SK-N-SH (cell line): ENCODE data around the gene THSD4. TPM values are rescaled to one million over a fixed set of nuclear protein-coding genes. Genes with fewer than 3 reads are reported as not detected.
A peak's percentile ranks its signal among the peaks of the same experiment; 100 is the strongest.

ENCODE experiments used
- CTCF ChIA-PET: fragments of 300-600, 350-600 bp; formaldehyde crosslinking; extraction: SDS; loops from one replicate; lab custom pipeline; 2021; lab: Yijun Ruan, JAX
- POLR2A ChIA-PET: fragments of 350-600 bp; sonication (Branson Sonifier 250); formaldehyde crosslinking; extraction: SDS; loops from one replicate; lab custom pipeline; 2020; ENCODE audit warnings: antibody characterized with exemption, inconsistent platforms; lab: Yijun Ruan, JAX
- DNase-seq: peaks from one replicate; pipeline ENCODE4 v3.0.0; 2012
- H2AFZ ChIP-seq: fragments of 200-600 bp; sonication (generic); 2 replicates; pipeline ENCODE4 v1.8.1; 2016; ENCODE audit warnings: antibody characterized with exemption, mild to moderate bottlenecking, low read depth
- H3F3A ChIP-seq: fragments of 200-600 bp; sonication (generic); replicated peaks from 2 replicates; pipeline ENCODE3; 2016; ENCODE audit warnings: antibody characterized with exemption, mild to moderate bottlenecking; ENCODE audit not compliant: insufficient read depth
- H3K27ac ChIP-seq, 2 experiments: fragments of 200-500 bp in 1 of 2; fragments of 200-600 bp in 1 of 2; sonication (Bioruptor generic) in 1 of 2; sonication (generic), shearing (Covaris generic) in 1 of 2; 2 replicates each; pipeline versions ENCODE4 v1.5.1 to v1.6.1; 2014 to 2016; ENCODE audit warnings: low read depth in 2 of 2, inconsistent platforms in 1 of 2, low read length in 1 of 2, mild to moderate bottlenecking in 1 of 2, mixed read lengths in 1 of 2
- H3K27me3 ChIP-seq: fragments of 200-600 bp; sonication (generic), shearing (Covaris generic); 2 replicates; pipeline ENCODE4 v1.6.1; 2016; ENCODE audit warnings: mixed run types; ENCODE audit not compliant: insufficient read depth
- H3K36me3 ChIP-seq, 2 experiments: fragments of 200-500 bp in 1 of 2; fragments of 200-600 bp in 1 of 2; sonication (Bioruptor generic) in 1 of 2; sonication (generic) in 1 of 2; replicated peaks in 1 of 2; 2 replicates each; pipeline versions ENCODE3 to v1.5.1; 2014 to 2016; ENCODE audit warnings: low read length in 1 of 2, mild to moderate bottlenecking in 1 of 2; ENCODE audit not compliant: insufficient read depth in 2 of 2, control insufficient read depth in 1 of 2
- H3K4me1 ChIP-seq, 2 experiments: fragments of 200-500 bp in 1 of 2; fragments of 200-600 bp in 1 of 2; sonication (Bioruptor generic) in 1 of 2; sonication (generic), shearing (Covaris generic) in 1 of 2; 2 replicates each; pipeline versions ENCODE4 v1.5.1 to v1.6.1; 2014 to 2016; ENCODE audit warnings: low read depth in 1 of 2, low read length in 1 of 2, mixed run types in 1 of 2; ENCODE audit not compliant: insufficient read depth in 2 of 2, control insufficient read depth in 1 of 2
- H3K4me2 ChIP-seq: fragments of 200-600 bp; sonication (generic), shearing (Covaris generic); 2 replicates; pipeline ENCODE4 v1.6.1; 2017; ENCODE audit warnings: mixed run types
- H3K4me3 ChIP-seq, 2 experiments: fragments of 200-500 bp in 1 of 2; fragments of 200-600 bp in 1 of 2; sonication (Bioruptor generic) in 1 of 2; sonication (generic), shearing (Covaris generic) in 1 of 2; 2 replicates each; pipeline versions ENCODE4 v1.5.1 to v1.8.1; 2014 to 2016; ENCODE audit warnings: low read depth in 2 of 2, inconsistent platforms in 1 of 2, low read length in 1 of 2, mild to moderate bottlenecking in 1 of 2, mixed read lengths in 1 of 2, moderate library complexity in 1 of 2
- H3K79me2 ChIP-seq: fragments of 200-600 bp; sonication (generic); 2 replicates; pipeline ENCODE4 v1.8.1; 2017; ENCODE audit warnings: mild to moderate bottlenecking; ENCODE audit not compliant: insufficient read depth
- H3K9ac ChIP-seq: fragments of 200-600 bp; sonication (generic); 2 replicates; pipeline ENCODE4 v1.6.1; 2017; ENCODE audit warnings: mixed run types
- H3K9me2 ChIP-seq: fragments of 200-600 bp; sonication (generic); 2 replicates; pipeline ENCODE4 v1.6.1; 2017; ENCODE audit warnings: mixed run types
- H3K9me3 ChIP-seq: fragments of 200-600 bp; sonication (generic); 2 replicates; pipeline ENCODE4 v1.6.1; 2017; ENCODE audit warnings: mixed run types, mild to moderate bottlenecking, moderate library complexity
- H4K20me1 ChIP-seq: fragments of 200-600 bp; sonication (generic); 2 replicates; pipeline ENCODE4 v1.6.1; 2017; ENCODE audit warnings: mild to moderate bottlenecking, mixed run types; ENCODE audit not compliant: insufficient read depth
- FOXM1 ChIP-seq: IDR thresholded peaks from 2 replicates; pipeline ENCODE4 v1.4.0; 2012; ENCODE audit warnings: low read depth, mild to moderate bottlenecking
- MXI1 ChIP-seq: IDR thresholded peaks from 2 replicates; pipeline ENCODE4 v1.6.1; 2012; ENCODE audit warnings: mild to moderate bottlenecking, low read depth, low read length, improper control_type of control experiment
- PBX3 ChIP-seq: IDR thresholded peaks from 2 replicates; pipeline ENCODE4; 2012
- RAD21 ChIP-seq: IDR thresholded peaks from 2 replicates; pipeline ENCODE4 v1.6.1; 2012; ENCODE audit warnings: mild to moderate bottlenecking, low read length
- SIN3A ChIP-seq: IDR thresholded peaks from 2 replicates; pipeline ENCODE4 v1.6.1; 2012; ENCODE audit warnings: low read depth, mild to moderate bottlenecking, low read length, moderate library complexity, borderline replicate concordance
- TCF12 ChIP-seq: IDR thresholded peaks from 2 replicates; pipeline ENCODE4 v1.4.0; 2012
- TEAD4 ChIP-seq: IDR thresholded peaks from 2 replicates; pipeline ENCODE4 v1.4.0; 2012; ENCODE audit warnings: mild to moderate bottlenecking, borderline replicate concordance; ENCODE audit not compliant: insufficient read depth
- USF1 ChIP-seq: IDR thresholded peaks from 2 replicates; pipeline ENCODE4 v1.4.0; 2012; ENCODE audit warnings: low read depth, borderline replicate concordance
- WGBS: methylation state at CpG from one replicate; pipeline ENCODE4 v1.1.6; 2017; ENCODE audit warnings: low lambda C conversion rate; 5-methylcytosine and 5-hydroxymethylcytosine counted together
- polyA plus RNA-seq, 3 experiments: library from polyadenylated mRNA; depleted of rRNA; stranded (reverse); fragments of >200 nt; gene quantifications; 2 replicates each; pipeline ENCODE4 v1.2.3, GENCODE V29; 2012
- TF ChIP-seq, protein P1 (sequence below): IDR thresholded peaks from 2 replicates; pipeline ENCODE4 v1.4.0; 2012; ENCODE audit warnings: low read depth, borderline replicate concordance
- TF ChIP-seq, protein P2 (sequence below): IDR thresholded peaks from 2 replicates; pipeline ENCODE4 v1.4.0; 2012; ENCODE audit warnings: low read depth

The THSD4 gene
- polyA plus RNA-seq, 1 of the 3 experiments (the other 2 are of a cell fraction), result 79.1 TPM

GRCh38 chr15:71334434-71334833 lies 219.2 kb downstream of the THSD4 start:
- Histone ChIP-seq H3K9ac (no peak overlapping the region), H3K9me3 (no peaks in the 10 kb centered on the region)
- CTCF ChIA-PET, result interaction anchor here (0.6 kb wide), 1 partner anchor 72 kb away, joined by 4 read pairs; no protein-coding TSS in a partner anchor
- TF ChIP-seq, protein P1, sequence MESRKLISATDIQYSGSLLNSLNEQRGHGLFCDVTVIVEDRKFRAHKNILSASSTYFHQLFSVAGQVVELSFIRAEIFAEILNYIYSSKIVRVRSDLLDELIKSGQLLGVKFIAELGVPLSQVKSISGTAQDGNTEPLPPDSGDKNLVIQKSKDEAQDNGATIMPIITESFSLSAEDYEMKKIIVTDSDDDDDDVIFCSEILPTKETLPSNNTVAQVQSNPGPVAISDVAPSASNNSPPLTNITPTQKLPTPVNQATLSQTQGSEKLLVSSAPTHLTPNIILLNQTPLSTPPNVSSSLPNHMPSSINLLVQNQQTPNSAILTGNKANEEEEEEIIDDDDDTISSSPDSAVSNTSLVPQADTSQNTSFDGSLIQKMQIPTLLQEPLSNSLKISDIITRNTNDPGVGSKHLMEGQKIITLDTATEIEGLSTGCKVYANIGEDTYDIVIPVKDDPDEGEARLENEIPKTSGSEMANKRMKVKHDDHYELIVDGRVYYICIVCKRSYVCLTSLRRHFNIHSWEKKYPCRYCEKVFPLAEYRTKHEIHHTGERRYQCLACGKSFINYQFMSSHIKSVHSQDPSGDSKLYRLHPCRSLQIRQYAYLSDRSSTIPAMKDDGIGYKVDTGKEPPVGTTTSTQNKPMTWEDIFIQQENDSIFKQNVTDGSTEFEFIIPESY, result no peak
- TF ChIP-seq, all 33 proteins: peak for 0
- H2AFZ ChIP-seq, result no peak overlapping the region
- POLR2A ChIA-PET, result no interaction called here
- H3K79me2 ChIP-seq, result no peaks in the 10 kb centered on the region
- H3K4me1 ChIP-seq, result peaks cover 8 to 9% of the 10 kb centered on the region in 2 experiments; a peak in 2 of 4 replicates
- H4K20me1 ChIP-seq, result no peaks in the 10 kb centered on the region
- H3F3A ChIP-seq, result peaks cover 6% of the 10 kb centered on the region
- no peaks in the 10 kb centered on the region for H3K9me2 ChIP-seq
- H3K4me3 ChIP-seq, result no peak overlapping the region
- peak overlapping the region; percentile 39 to 79; a peak in 3 of 4 replicates for H3K27ac ChIP-seq
- 0 out of 2 replicates have a peak overlapping the region, but pooled peaks have one; percentile 34 for H3K4me2 ChIP-seq
- no peaks in the 10 kb centered on the region for H3K27me3 ChIP-seq
- no peak for DNase-seq
- WGBS, result 100% methylated on average over 2 of the region's 2 CpGs
- H3K36me3 ChIP-seq, result peaks cover 0 to 16% of the 10 kb centered on the region in 2 experiments

DNA sequence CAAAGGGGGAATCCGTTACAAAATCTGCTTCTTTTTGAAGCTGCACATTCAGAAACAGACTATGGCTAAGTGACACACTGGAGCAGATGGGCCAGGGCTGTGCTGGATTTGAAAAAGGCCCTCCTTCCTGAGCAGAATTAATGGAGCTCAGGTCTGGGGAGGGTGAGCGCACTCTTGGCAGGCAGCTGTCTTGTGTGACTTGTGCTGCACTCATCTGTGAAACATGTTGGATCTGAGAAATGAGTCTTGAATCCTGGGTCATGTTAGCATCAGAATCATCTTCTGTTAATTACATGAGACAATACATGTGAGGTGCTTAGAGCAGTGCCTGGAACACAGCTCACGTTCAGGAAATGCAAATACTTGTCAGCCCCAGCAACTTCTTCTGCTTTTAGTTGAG lies 219.6 kb downstream of the THSD4 start:
- Histone ChIP-seq H3K36me3 (peaks cover 0 to 16% of the 10 kb centered on the region in 2 experiments), H3K9me3 (no peaks in the 10 kb centered on the region), H3K9ac (no peak overlapping the region), H3K27ac (peak overlapping the region; percentile 39 to 79; a peak in 3 of 4 replicates), H3K9me2 (no peaks in the 10 kb centered on the region), H4K20me1 (no peaks in the 10 kb centered on the region), H3K27me3 (no peaks in the 10 kb centered on the region), H3K4me1 (peaks cover 8 to 9% of the 10 kb centered on the region in 2 experiments; a peak in 2 of 4 replicates), H3K4me2 (no peak overlapping the region), H3K79me2 (no peaks in the 10 kb centered on the region), H3F3A (peaks cover 6% of the 10 kb centered on the region), H2AFZ (no peak overlapping the region), H3K4me3 (no peak overlapping the region)
- ChIA-PET POLR2A (no interaction called here), CTCF (interaction anchor here (0.6 kb wide), 1 partner anchor 72 kb away, joined by 4 read pairs; no protein-coding TSS in a partner anchor)
- TF ChIP-seq PBX3 (0 out of 2 replicates have a peak, but pooled peaks have one; percentile 31), RAD21 (no peak), SIN3A (no peak), TCF12 (peak; percentile 71)
- TF ChIP-seq, protein P2, sequence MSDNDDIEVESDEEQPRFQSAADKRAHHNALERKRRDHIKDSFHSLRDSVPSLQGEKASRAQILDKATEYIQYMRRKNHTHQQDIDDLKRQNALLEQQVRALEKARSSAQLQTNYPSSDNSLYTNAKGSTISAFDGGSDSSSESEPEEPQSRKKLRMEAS, result no peak
- 78% methylated on average over 3 of the region's 3 CpGs for WGBS
- no peak for DNase-seq

DNA sequence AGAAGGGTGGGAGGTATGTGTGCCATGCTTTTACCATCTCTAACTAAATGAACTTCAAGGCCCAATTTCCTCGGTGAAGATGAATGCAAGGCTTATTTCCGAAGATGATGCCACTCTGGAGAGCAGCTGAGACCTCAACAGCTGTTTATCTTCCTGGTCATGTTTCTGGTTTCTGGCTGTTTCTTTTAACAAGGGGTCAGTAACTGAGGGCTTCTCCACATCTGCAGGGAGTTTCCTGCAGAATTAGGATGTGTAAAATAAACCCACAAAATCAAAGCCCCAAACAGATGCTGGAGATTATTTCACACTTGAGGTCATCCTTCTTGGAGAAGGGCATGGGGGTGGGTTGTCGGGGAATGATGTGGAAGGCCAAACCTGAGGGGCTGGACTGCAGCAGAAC lies 220.3 kb downstream of the THSD4 start:
- H3K9ac ChIP-seq, result no peak overlapping the region
- no peak for TF ChIP-seq USF1
- TF ChIP-seq, protein P1, result no peak
- no peak for TF ChIP-seq MXI1
- TF ChIP-seq, protein P2, result no peak
- no peak for TF ChIP-seq RAD21
- no peak for TF ChIP-seq TEAD4
- TF ChIP-seq FOXM1, result no peak
- no peak for DNase-seq

More for the DNA sequence above, 220.3 kb downstream of the THSD4 start:
- peaks cover 0 to 16% of the 10 kb centered on the region in 2 experiments for H3K36me3 ChIP-seq
- no peaks in the 10 kb centered on the region for H3K9me2 ChIP-seq
- H3K4me1 ChIP-seq, result peaks cover 8 to 9% of the 10 kb centered on the region in 2 experiments; a peak in 2 of 4 replicates
- H3K4me3 ChIP-seq, result no peak overlapping the region
- H3K79me2 ChIP-seq, result no peaks in the 10 kb centered on the region
- 94% methylated on average over 3 of the region's 3 CpGs for WGBS
- H3K27me3 ChIP-seq, result no peaks in the 10 kb centered on the region
- H3F3A ChIP-seq, result peaks cover 6% of the 10 kb centered on the region
- ChIA-PET POLR2A (no interaction called here), CTCF (no interaction called here)
- no peak overlapping the region for H3K4me2 ChIP-seq
- no peak overlapping the region for H2AFZ ChIP-seq
- no peaks in the 10 kb centered on the region for H4K20me1 ChIP-seq
- peak overlapping the region in 1 of 2 experiments; percentile 79; a peak in 2 of 4 replicates for H3K27ac ChIP-seq
- H3K9me3 ChIP-seq, result no peaks in the 10 kb centered on the region
